KOPT-K1 (cell line): ENCODE results near the gene CD40LG.
A peak's percentile ranks its signal among the peaks of the same experiment; 100 is the strongest.

Source experiments
- H3K27ac ChIP-seq: fragments of 200-600 bp; sonication (generic); 2 replicates; pipeline ENCODE4 v1.5.1; 2016; ENCODE audit warnings: antibody characterized with exemption, mild to moderate bottlenecking, low read depth, low read length; ENCODE audit not compliant: poor library complexity, severe bottlenecking
- H3K36me3 ChIP-seq: fragments of 200-600 bp; sonication (generic); 2 replicates; pipeline ENCODE4 v1.5.1; 2017; ENCODE audit warnings: antibody characterized with exemption, mild to moderate bottlenecking, low read length, moderate library complexity; ENCODE audit not compliant: insufficient read depth
- H3K9me3 ChIP-seq: fragments of 200-600 bp; sonication (generic); 2 replicates; pipeline ENCODE4 v1.5.1; 2017; ENCODE audit warnings: antibody characterized with exemption, low read length, mild to moderate bottlenecking; ENCODE audit not compliant: insufficient read depth, poor library complexity, severe bottlenecking

CD40LG gene

GRCh38 chrX:136665258-136665900 lies 17.4 kb downstream of the CD40LG start:
- Histone ChIP-seq H3K9me3 (peaks cover 20% of the 10 kb centered on the region), H3K36me3 (peaks cover 80% of the 10 kb centered on the region), H3K27ac (peak overlapping the region; percentile 77)

- Histone ChIP-seq H3K27ac (peak overlapping the region; percentile 77), H3K9me3 (peaks cover 20% of the 10 kb centered on the region), H3K36me3 (peaks cover 80% of the 10 kb centered on the region)
These were observed 18.1 kb downstream of the CD40LG start for GRCh38 chrX:136666088-136666487.

GRCh38 chrX:136667446-136668168 lies 19.6 kb downstream of the CD40LG start:
- peak overlapping the region; percentile 77 for H3K27ac ChIP-seq
- H3K9me3 ChIP-seq = peaks cover 20% of the 10 kb centered on the region
- peaks cover 89% of the 10 kb centered on the region for H3K36me3 ChIP-seq

GRCh38 chrX:136671006-136671610 lies 23.1 kb downstream of the CD40LG start:
- Histone ChIP-seq H3K36me3 (peaks cover 78% of the 10 kb centered on the region), H3K9me3 (no peaks in the 10 kb centered on the region), H3K27ac (peak overlapping the region; percentile 94)

GRCh38 chrX:136674270-136674985 lies 26.5 kb downstream of the CD40LG start:
- H3K27ac ChIP-seq = peak overlapping the region; percentile 94
- peaks cover 67% of the 10 kb centered on the region for H3K36me3 ChIP-seq
- H3K9me3 ChIP-seq = no peaks in the 10 kb centered on the region

DNA sequence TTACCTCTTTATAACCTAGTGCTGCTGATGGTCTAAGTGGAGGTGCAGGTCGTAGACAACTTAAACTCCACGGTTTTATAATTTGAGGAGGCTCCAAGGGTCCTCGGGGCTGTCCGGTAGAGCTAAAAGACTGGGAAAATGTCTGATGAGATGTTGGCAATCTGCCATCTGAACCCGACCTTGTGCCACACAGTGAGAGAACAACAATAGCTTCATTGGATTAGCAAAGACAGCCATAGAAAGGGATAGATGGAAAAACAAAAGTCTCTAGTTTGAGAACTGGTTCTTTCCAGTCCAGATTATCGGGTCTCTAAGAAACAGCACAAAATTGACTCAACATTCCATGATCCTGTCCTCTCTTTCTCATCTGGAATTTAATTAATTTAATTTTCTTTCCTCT lies 31.6 kb downstream of the CD40LG start:
- H3K36me3 ChIP-seq = peaks cover 73% of the 10 kb centered on the region
- no peaks in the 10 kb centered on the region for H3K9me3 ChIP-seq
- H3K27ac ChIP-seq = peak overlapping the region; percentile 94

- Histone ChIP-seq H3K9me3 (no peaks in the 10 kb centered on the region), H3K36me3 (peaks cover 69% of the 10 kb centered on the region), H3K27ac (peak overlapping the region; percentile 61)
These were observed 36.2 kb downstream of the CD40LG start for GRCh38 chrX:136684120-136684519.

DNA sequence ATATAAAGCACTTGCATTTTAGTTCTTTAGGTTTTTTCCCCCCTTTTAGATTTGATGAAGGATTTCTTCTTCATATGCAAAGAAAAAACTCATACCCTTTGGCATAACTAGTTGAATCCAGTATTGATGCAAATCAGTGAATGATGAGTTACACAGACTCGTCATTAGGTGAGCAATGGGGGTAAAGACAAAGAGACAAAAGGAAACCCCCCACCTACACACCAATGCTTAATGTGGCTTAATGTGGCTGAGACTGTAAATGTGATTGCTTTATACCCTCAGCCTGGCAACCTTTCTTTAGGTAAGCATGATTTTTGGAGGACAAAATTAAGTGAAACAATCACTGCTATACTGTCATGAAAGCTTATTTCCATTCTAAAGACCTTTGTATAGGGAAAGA lies 39.5 kb downstream of the CD40LG start:
- Histone ChIP-seq H3K9me3 (no peaks in the 10 kb centered on the region), H3K27ac (peak overlapping the region; percentile 98), H3K36me3 (peaks cover 43% of the 10 kb centered on the region)

GRCh38 chrX:136689436-136689835 lies 41.5 kb downstream of the CD40LG start:
- no peaks in the 10 kb centered on the region for H3K9me3 ChIP-seq
- H3K36me3 ChIP-seq = peaks cover 29% of the 10 kb centered on the region
- H3K27ac ChIP-seq = peak overlapping the region; percentile 98

GRCh38 chrX:136691028-136691809 lies 43.3 kb downstream of the CD40LG start:
- H3K27ac ChIP-seq = peak overlapping the region; percentile 98
- no peaks in the 10 kb centered on the region for H3K9me3 ChIP-seq
- peaks cover 12% of the 10 kb centered on the region; the same call in 1 of the 2 replicates for H3K36me3 ChIP-seq

DNA sequence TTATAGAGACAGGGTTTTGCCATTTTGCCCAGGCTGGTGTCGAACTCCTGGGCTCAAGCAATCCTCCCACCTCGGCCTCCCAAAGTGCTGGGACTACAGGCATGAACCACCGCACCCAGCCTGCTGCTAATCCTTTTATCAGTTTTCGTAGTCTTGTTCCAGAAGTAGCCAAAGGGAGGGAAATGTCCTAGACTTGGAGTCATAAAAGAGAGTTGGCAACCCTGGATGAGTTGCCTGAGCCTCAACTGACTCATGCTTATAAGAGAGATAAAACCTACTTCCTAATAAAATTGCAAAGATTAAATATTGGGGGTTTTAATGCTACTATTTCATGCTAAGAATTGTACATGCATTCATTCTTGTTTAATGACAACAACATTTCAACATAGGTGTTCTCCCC lies 44.3 kb downstream of the CD40LG start:
- peaks cover 12% of the 10 kb centered on the region; the same call in 1 of the 2 replicates for H3K36me3 ChIP-seq
- H3K9me3 ChIP-seq = no peaks in the 10 kb centered on the region
- peak overlapping the region; percentile 98 for H3K27ac ChIP-seq

- Histone ChIP-seq H3K36me3 (peaks cover 8% of the 10 kb centered on the region; the same call in 1 of the 2 replicates), H3K27ac (peak overlapping the region; percentile 98), H3K9me3 (no peaks in the 10 kb centered on the region)
These were observed 46.6 kb downstream of the CD40LG start for GRCh38 chrX:136694431-136695087.

GRCh38 chrX:136697156-136697555 lies 49.2 kb downstream of the CD40LG start:
- Histone ChIP-seq H3K27ac (peak overlapping the region; percentile 71), H3K36me3 (peaks cover 9% of the 10 kb centered on the region), H3K9me3 (peaks cover 9% of the 10 kb centered on the region)

DNA sequence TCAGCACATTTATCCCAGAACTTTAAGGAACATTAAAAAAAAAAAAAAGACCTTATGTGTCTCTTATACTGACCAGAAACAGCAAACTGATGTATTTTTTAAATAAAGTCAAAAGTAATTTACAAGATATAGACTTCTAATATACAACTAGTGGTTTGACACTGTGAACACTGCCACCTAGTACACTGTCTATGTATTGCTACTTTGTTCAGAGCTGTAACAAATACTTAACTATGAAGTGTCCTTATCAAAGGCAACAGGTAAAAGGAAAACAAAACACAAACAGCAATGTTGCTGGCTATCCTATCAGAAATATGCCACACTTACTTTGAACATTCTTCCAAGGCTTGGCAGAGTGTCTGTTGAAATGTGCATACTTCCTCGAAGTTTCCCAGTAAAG lies 60.4 kb downstream of the CD40LG start:
- Histone ChIP-seq H3K36me3 (peaks cover 90% of the 10 kb centered on the region), H3K27ac (no peak overlapping the region), H3K9me3 (no peaks in the 10 kb centered on the region)
